ENCODE data around the gene SPOP. TPM values are rescaled to one million over a fixed set of nuclear protein-coding genes. Genes with fewer than 3 reads are reported as not detected.

SPOP gene
- total and polyA plus RNA-seq, 9 of the 15 experiments (the other 6 are each of a cell fraction or from before 2014, with no cell fraction given) = 34.2 to 65.9 (median 39.7) TPM

GRCh38 chr17:49577963-49578362, 99.9 kb downstream of the SPOP start (continued):
- no peak for TF ChIP-seq PATZ1 (CRISPR knock-in tag; IDR thresholded peaks at IDR 0.05; ENCODE audit: borderline replicate concordance)
- no peak for TF ChIP-seq CEBPB (tag; IDR thresholded peaks at IDR 0.05)
- no peak for TF ChIP-seq SRSF3 (IDR thresholded peaks at IDR 0.05; ENCODE audit: insufficient read depth, low read length)

DNA sequence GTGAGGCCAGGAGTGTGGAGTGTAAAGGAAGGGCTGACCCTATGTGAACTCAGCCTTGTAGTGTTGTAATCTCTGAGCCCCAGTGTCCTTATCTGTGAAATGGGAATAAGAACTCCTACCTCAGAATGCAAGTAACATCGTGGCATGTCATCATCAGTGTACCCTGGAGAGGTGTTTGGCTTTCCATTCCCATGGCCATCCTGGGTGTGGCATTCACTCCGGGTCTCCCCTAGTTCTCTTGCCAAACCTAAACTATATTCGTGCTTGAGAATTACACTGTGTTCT, 100.3 kb downstream of the SPOP start:
- BruUV-seq (replicated peaks) = no TSS peak
- in situ Hi-C loops (cut with MboI) (no loop called here), intact Hi-C loops (cut with micrococcal nuclease) (no loop called here)
- CTCF ChIA-PET (ENCODE audit: low intra/inter-chr PET ratio) = interaction anchor here (0.7 kb wide), 1 partner anchor 118 kb away, joined by 3 read pairs; no protein-coding TSS in a partner anchor
- FAIRE-seq (peak; percentile 84), ATAC-seq (peak; percentile 6; the same call in 2 of the 3 replicates), DNase-seq (ENCODE audit: extremely low read depth in 1 of 4, low spot score in 3 of 4) (peak in 2 of 4 experiments; percentile 55 to 57)
- Histone ChIP-seq H3K79me2 (ENCODE audit: control insufficient read depth, insufficient read depth, low read length) (no peaks in the 10 kb centered on the region), H3K4me3 (no peak overlapping the region), H3K27ac (ENCODE audit: extremely low read depth, low read depth, low read length) (no peak overlapping the region), H4K20me1 (replicated peaks; ENCODE audit: control insufficient read depth, insufficient read depth, low read length) (peaks cover 7% of the 10 kb centered on the region), H3K36me3 (ENCODE audit: control insufficient read depth, insufficient read depth, low read length) (no peaks in the 10 kb centered on the region), H3K27me3 (ENCODE audit: control insufficient read depth in 2 of 2, insufficient read depth in 2 of 2, low read length in 2 of 2) (peaks cover 6 to 20% of the 10 kb centered on the region in 2 experiments; a peak in 4 of 5 replicates), H2AFZ (ENCODE audit: low read depth, low read length) (no peak overlapping the region), H3K4me2 (ENCODE audit: insufficient read depth, low read length) (no peak overlapping the region), H3K9me1 (ENCODE audit: control insufficient read depth, insufficient read depth, low read length) (no peaks in the 10 kb centered on the region), H3K9me3 (replicated peaks; ENCODE audit: control insufficient read depth, insufficient read depth, low read depth, low read length) (no peaks in the 10 kb centered on the region), H3K4me1 (replicated peaks in 1 of 2; ENCODE audit: control insufficient read depth in 2 of 2, insufficient read depth in 2 of 2, low read length in 2 of 2) (peaks cover 8 to 58% of the 10 kb centered on the region in 2 experiments; a peak in 4 of 5 replicates), H3K9ac (ENCODE audit: insufficient read depth in 1 of 2, low read depth in 2 of 2, low read length in 2 of 2) (no peak overlapping the region)
- POLR2A ChIA-PET = no interaction called here
- 0% methylated on average over 3 of the region's 3 CpGs for WGBS (ENCODE audit: insufficient coverage, low coverage, missing lambda C conversion rate)
- TF ChIP-seq ZNF282 (CRISPR knock-in tag; IDR thresholded peaks at IDR 0.05) (no peak), RB1 (IDR thresholded peaks at IDR 0.05; ENCODE audit: low read depth) (no peak), ILK (tag; IDR thresholded peaks at IDR 0.05; ENCODE audit: borderline replicate concordance, low read depth) (no peak), MEF2A (IDR thresholded peaks at IDR 0.05; ENCODE audit: control insufficient read depth, low read depth, low read length) (no peak), HOXB6 (CRISPR knock-in tag; IDR thresholded peaks at IDR 0.05; ENCODE audit: borderline replicate concordance) (no peak), MED1 (CRISPR knock-in tag; IDR thresholded peaks at IDR 0.05; ENCODE audit: borderline replicate concordance) (no peak), SRSF3 (IDR thresholded peaks at IDR 0.05; ENCODE audit: insufficient read depth, low read length) (no peak), ZNF41 (CRISPR knock-in tag; conservative IDR thresholded peaks at IDR 0.05) (no peak), TRIM24 (IDR thresholded peaks at IDR 0.05) (no peak), ARID1B (IDR thresholded peaks at IDR 0.05) (peak; percentile 53; the same call in 1 of the 2 replicates), TCF3 (CRISPR knock-in tag; IDR thresholded peaks at IDR 0.05) (peak; percentile 46; the same call in 1 of the 2 replicates), HNRNPLL (IDR thresholded peaks at IDR 0.05; ENCODE audit: low read depth, low read length, poor library complexity, severe bottlenecking) (no peak), RAD51 (IDR thresholded peaks at IDR 0.05; ENCODE audit: borderline replicate concordance, low read depth) (no peak), CEBPG (CRISPR knock-in tag; IDR thresholded peaks at IDR 0.05) (no peak; the same call in 1 of the 2 replicates), CEBPG (tag; conservative IDR thresholded peaks at IDR 0.05 in 1 of 2, IDR thresholded peaks at IDR 0.05 in 1 of 2) (peak; percentile 7 to 57; a peak in 1 of 4 replicates), RFX1 (IDR thresholded peaks at IDR 0.05) (no peak), ZC3H11A (IDR thresholded peaks at IDR 0.05; ENCODE audit: low read depth, low read length) (no peak), NFIX (CRISPR knock-in tag; IDR thresholded peaks at IDR 0.05; ENCODE audit: low read depth) (no peak), JUNB (CRISPR knock-in tag; conservative IDR thresholded peaks at IDR 0.05) (no peak), ZNF140 (CRISPR knock-in tag; IDR thresholded peaks at IDR 0.05) (no peak)
